ENCODE measurements around the gene ZNF202.

Gene ZNF202

DNA sequence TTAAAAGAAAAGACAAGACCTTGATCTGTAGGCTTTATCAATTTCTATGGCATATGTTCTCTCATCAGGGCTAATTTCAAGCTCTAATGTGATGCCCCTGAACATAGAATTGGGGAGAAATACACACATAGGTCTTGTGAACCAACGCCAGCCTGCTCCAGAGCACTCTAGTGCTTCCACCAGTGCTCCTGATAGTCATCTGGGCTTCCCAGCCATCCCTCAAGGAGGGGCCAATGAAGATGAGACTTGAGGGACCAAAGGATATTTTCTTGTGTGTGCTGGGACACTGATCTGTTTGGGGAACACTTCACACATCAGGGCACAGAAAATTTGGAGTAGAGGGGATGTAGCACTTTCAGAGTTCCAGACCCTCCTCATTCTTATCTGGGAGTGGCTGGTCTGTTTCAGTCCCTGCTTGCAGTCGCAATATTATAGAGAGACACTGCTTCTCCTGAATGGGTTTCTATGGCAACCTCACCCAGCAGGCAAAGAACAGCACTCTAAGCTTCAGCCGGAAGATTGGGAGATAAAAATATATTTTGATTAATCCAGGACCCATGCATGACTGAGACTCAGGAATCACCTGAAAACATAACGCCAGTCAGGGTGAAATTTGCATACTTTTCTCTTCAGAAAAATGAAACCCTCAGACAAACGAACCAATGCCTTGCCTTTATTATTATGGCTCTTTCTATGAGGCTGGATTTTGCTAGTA is 58.6 kb downstream of the ZNF202 start:
- no peak for DNase-seq

DNA sequence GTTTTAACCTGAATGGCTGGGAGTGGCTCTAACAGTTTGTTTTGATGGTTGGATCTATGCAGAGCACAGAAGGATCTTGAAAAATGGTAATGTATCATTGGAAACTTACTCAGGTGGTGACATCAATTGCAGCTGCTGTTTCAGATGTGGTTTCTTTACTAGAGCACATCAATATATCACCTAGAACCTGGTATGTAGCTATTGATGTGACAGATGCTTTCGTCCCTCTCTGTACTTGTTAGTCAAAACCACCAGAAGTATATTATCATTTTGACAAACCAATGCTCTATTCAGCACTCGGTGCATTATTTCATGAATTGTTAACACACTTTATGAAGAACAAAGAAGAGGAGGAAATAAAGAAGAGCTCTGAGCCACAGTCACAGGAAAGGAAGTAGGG is 60.4 kb downstream of the ZNF202 start:
- no peak for DNase-seq

DNA sequence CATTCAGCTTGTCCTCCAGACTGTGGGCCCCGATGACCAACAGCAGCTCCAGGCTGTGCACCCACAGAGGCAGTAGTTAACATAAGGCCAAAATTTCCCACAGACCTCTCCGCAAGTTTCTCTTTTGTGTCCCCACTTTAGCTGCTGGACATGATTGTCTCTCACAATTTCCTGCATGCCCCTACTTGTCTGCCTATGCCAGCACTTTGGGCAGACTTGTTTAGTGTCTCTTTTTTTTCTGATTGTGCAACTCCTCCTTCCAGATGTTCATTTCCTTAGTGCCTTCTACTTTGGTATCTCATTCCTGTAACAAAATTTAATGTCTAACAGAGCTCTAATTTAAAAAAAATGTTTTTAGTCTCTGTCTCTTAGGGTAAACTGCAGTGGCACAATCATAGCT is 63.2 kb downstream of the ZNF202 start:
- no peak for DNase-seq

DNA sequence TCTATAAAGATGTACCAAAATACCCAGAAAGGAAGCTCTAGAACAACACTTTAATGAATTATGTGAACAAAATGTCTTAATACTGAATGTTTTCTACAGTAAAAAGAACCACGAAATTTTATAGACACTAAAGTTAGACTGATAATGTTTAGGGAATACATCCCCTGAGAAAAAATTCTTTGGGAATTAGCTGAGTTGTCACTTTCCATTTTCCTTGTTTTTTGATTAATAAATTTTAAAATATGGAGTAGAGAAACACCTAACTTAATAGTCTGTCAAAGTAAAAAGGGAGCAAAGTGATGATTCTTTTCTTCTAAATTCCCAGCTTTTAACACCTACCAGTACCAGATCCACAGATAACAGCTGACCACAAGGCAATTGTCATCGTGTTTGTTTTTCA is 64.0 kb downstream of the ZNF202 start:
- DNase-seq = no peak

DNA sequence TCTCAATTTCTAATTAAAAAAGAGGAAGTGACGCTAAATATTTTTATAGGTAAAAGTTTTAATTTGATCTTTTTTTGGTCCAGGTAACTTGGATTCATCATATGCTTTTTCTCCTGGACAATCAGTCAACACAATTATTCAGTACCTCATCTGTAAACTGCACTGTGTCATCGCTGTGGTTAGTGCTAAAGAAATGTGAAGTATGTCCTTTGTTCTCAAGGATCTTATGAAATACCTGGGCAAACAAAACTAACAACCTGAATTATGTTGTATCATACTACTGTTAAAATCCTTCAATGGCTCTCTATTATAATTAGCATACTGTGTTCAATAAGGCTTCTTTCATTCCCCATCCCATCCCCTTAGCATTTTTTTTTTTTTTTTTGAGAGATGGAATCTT is 67.2 kb downstream of the ZNF202 start:
- DNase-seq = no peak

Data from NCI-H146 (cell line).